Activated CD8-positive, alpha-beta memory T cell treated with anti-CD3 and anti-CD28 coated beads for 36 hours (primary cell): Measurements from ENCODE around the gene ARRB2. TPM values are rescaled to one million over a fixed set of nuclear protein-coding genes. Genes with fewer than 3 reads are reported as not detected.

Experiments used
- total RNA-seq, 2 experiments: library from RNA; stranded (reverse); gene quantifications; one replicate each; pipeline ENCODE4 v1.2.3, GENCODE V29; 2021

The ARRB2 gene
- total RNA-seq, 2 experiments from 2014 or later = 183 to 193 TPM

Other genes with a start within 250 kb of the ARRB2 start
- gene SPNS2, start 211.8 kb upstream of the ARRB2 start, total RNA-seq = under 1 TPM; 0.42 to 0.61 TPM
- gene MYBBP1A, start 155.2 kb upstream of the ARRB2 start, total RNA-seq = 100 to 1,000 TPM; 154 to 157 TPM
- not detected for gene GGT6, start 150.1 kb upstream of the ARRB2 start, total RNA-seq
- not detected for gene SMTNL2, start 126.1 kb upstream of the ARRB2 start, total RNA-seq
- not detected for gene ALOX15, start 69.0 kb upstream of the ARRB2 start, total RNA-seq
- gene PELP1, start 6.5 kb upstream of the ARRB2 start, total RNA-seq = 100 to 1,000 TPM; 118 to 119 TPM
- gene MED11, start 20.8 kb downstream of the ARRB2 start, total RNA-seq = 10 to 100 TPM; 22.1 to 22.9 TPM
- gene ZMYND15, start 29.2 kb downstream of the ARRB2 start, total RNA-seq = not detected
- gene CXCL16, start 29.3 kb downstream of the ARRB2 start, total RNA-seq = 1 to 10 TPM; 1.6 to 1.7 TPM
- gene TM4SF5, start 61.3 kb downstream of the ARRB2 start, total RNA-seq = not detected
- under 1 TPM; 0.29 to 0.32 TPM for gene VMO1, start 75.7 kb downstream of the ARRB2 start, total RNA-seq
- gene GLTPD2, start 78.3 kb downstream of the ARRB2 start, total RNA-seq = not detected
- gene PSMB6, start 85.5 kb downstream of the ARRB2 start, total RNA-seq = 100 to 1,000 TPM; 183 to 184 TPM
- gene PLD2, start 96.5 kb downstream of the ARRB2 start, total RNA-seq = 10 to 100 TPM in 1 of 2 experiments, 1 to 10 TPM in 1; 10.0 to 12.6 TPM
- 10 to 100 TPM; 46.8 to 48.5 TPM for gene MINK1, start 122.7 kb downstream of the ARRB2 start, total RNA-seq
- 1 to 10 TPM; 2.8 to 3.2 TPM for gene C17orf107, start 188.9 kb downstream of the ARRB2 start, total RNA-seq
- under 1 TPM; 0.38 to 0.42 TPM for gene CHRNE, start 192.5 kb downstream of the ARRB2 start, total RNA-seq
- not detected for gene GP1BA, start 221.6 kb downstream of the ARRB2 start, total RNA-seq
- gene SLC25A11, start 229.4 kb downstream of the ARRB2 start, total RNA-seq = 10 to 100 TPM; 91.7 to 92.9 TPM
- gene RNF167, start 229.6 kb downstream of the ARRB2 start, total RNA-seq = 100 to 1,000 TPM; 179 to 192 TPM
- gene PFN1, start 237.9 kb downstream of the ARRB2 start, total RNA-seq = 1,000 to 10,000 TPM; 1,847 to 1,866 TPM
- 10 to 100 TPM; 28.2 to 31.5 TPM for gene ENO3, start 240.5 kb downstream of the ARRB2 start, total RNA-seq